Thoracic aorta (tissue), 2 donors: ENCODE results near the gene IRS1. TPM values are rescaled to one million over a fixed set of nuclear protein-coding genes. Genes with fewer than 3 reads are reported as not detected.

Experiments
- ATAC-seq: fragments of 150-250 bp; one replicate; pipeline ENCODE4 v1.8.0; 2017; ENCODE audit warnings: low read depth; ENCODE audit not compliant: insufficient number of reproducible peaks, low FRiP score
- DNase-seq: peaks from one replicate; pipeline ENCODE4 v3.0.0-alpha.2; 2020; ENCODE audit warnings: low spot score
- H3K27ac ChIP-seq, 2 donors: fragments of 200-600 bp; sonication (generic); 1 replicate in 1 of 2; 2 replicates in 1 of 2; pipeline ENCODE4 v1.5.1; 2016; ENCODE audit warnings: mild to moderate bottlenecking in 2 of 2, moderate library complexity in 2 of 2
- H3K27me3 ChIP-seq: fragments of 200-600 bp; sonication (generic); replicated peaks from 2 replicates; pipeline ENCODE4 v1.6.0; 2016; ENCODE audit warnings: mild to moderate bottlenecking; ENCODE audit not compliant: insufficient read depth
- H3K36me3 ChIP-seq: fragments of 200-600 bp; sonication (generic); one replicate; pipeline ENCODE4 v1.5.1; 2016
- H3K4me1 ChIP-seq, 2 donors: fragments of 200-600 bp; sonication (generic); 1 replicate in 1 of 2; 2 replicates in 1 of 2; pipeline versions ENCODE4 v1.5.1 to v1.6.0; 2016; ENCODE audit warnings: low read depth in 2 of 2, mild to moderate bottlenecking in 1 of 2; ENCODE audit not compliant: control insufficient read depth in 1 of 2
- H3K4me3 ChIP-seq: fragments of 200-600 bp; sonication (generic); 2 replicates; pipeline ENCODE4 v1.5.1; 2016; ENCODE audit warnings: mild to moderate bottlenecking
- H3K9me3 ChIP-seq: fragments of 200-600 bp; sonication (generic); 2 replicates; pipeline ENCODE4 v1.5.1; 2016
- CTCF ChIP-seq: fragments of 200-600 bp; sonication (generic); IDR thresholded peaks from one replicate; pipeline ENCODE4 v1.5.1; 2019; ENCODE audit warnings: antibody characterized with exemption
- total RNA-seq, 2 donors: library from RNA; depleted of rRNA; stranded (reverse); fragments of >200 nt; gene quantifications; one replicate each; pipeline versions ENCODE4 v1.1.0 to v1.2.3, GENCODE V29; 2016

The IRS1 gene
- total RNA-seq, 2 donors from 2014 or later, result 18.8 to 23.1 TPM

GRCh38 chr2:226736382-226736781 is 63.2 kb downstream of the IRS1 start:
- Histone ChIP-seq H3K27ac (no peak overlapping the region), H3K27me3 (no peaks in the 10 kb centered on the region), H3K4me3 (no peak overlapping the region), H3K9me3 (no peaks in the 10 kb centered on the region), H3K4me1 (peaks cover 0 to 23% of the 10 kb centered on the region in 2 donors), H3K36me3 (no peaks in the 10 kb centered on the region)
- TF ChIP-seq CTCF, result no peak
- DNase-seq (no peak), ATAC-seq (no peak)

- DNase-seq (no peak), ATAC-seq (no peak)
- no peak overlapping the region for H3K27ac ChIP-seq
- H3K9me3 ChIP-seq, result no peaks in the 10 kb centered on the region
- no peak overlapping the region for H3K4me3 ChIP-seq
- H3K36me3 ChIP-seq, result no peaks in the 10 kb centered on the region
- H3K27me3 ChIP-seq, result no peaks in the 10 kb centered on the region
- no peak for TF ChIP-seq CTCF
- peaks cover 0 to 4% of the 10 kb centered on the region in 2 donors for H3K4me1 ChIP-seq
These were observed 65.6 kb downstream of the IRS1 start for GRCh38 chr2:226733927-226734564.

GRCh38 chr2:226733189-226733858 is 66.3 kb downstream of the IRS1 start:
- no peaks in the 10 kb centered on the region for H3K4me1 ChIP-seq
- H3K27me3 ChIP-seq, result no peaks in the 10 kb centered on the region
- DNase-seq, result no peak
- H3K36me3 ChIP-seq, result no peaks in the 10 kb centered on the region
- TF ChIP-seq CTCF, result no peak
- no peak for ATAC-seq
- no peak overlapping the region for H3K4me3 ChIP-seq
- H3K27ac ChIP-seq, result no peak overlapping the region
- no peaks in the 10 kb centered on the region for H3K9me3 ChIP-seq

GRCh38 chr2:226732478-226733188 is 67.0 kb downstream of the IRS1 start:
- H3K27me3 ChIP-seq, result no peaks in the 10 kb centered on the region
- no peak for TF ChIP-seq CTCF
- no peaks in the 10 kb centered on the region for H3K36me3 ChIP-seq
- no peaks in the 10 kb centered on the region for H3K9me3 ChIP-seq
- DNase-seq, result no peak
- H3K27ac ChIP-seq, result no peak overlapping the region
- H3K4me3 ChIP-seq, result no peak overlapping the region
- ATAC-seq, result no peak
- no peaks in the 10 kb centered on the region for H3K4me1 ChIP-seq

- TF ChIP-seq CTCF, result no peak
- no peak overlapping the region for H3K27ac ChIP-seq
- H3K9me3 ChIP-seq, result no peaks in the 10 kb centered on the region
- no peaks in the 10 kb centered on the region for H3K27me3 ChIP-seq
- no peak overlapping the region for H3K4me3 ChIP-seq
- peaks cover 0 to 5% of the 10 kb centered on the region in 2 donors for H3K4me1 ChIP-seq
- H3K36me3 ChIP-seq, result no peaks in the 10 kb centered on the region
- DNase-seq (no peak), ATAC-seq (no peak)
These were observed 69.1 kb downstream of the IRS1 start for GRCh38 chr2:226730481-226730880.
